DOHH2 (cell line): ENCODE results near the gene NAB2.

Source experiments
- H3F3A ChIP-seq: fragments of 200-600 bp; sonication (generic), shearing (Covaris generic); 2 replicates; pipeline ENCODE4 v1.6.0; 2016; ENCODE audit warnings: antibody characterized with exemption, mild to moderate bottlenecking; ENCODE audit not compliant: control insufficient read depth, insufficient read depth
- H3K27ac ChIP-seq: fragments of 200-600 bp; sonication (generic); 2 replicates; pipeline ENCODE4 v1.5.1; 2014; ENCODE audit warnings: low read depth, mild to moderate bottlenecking, low read length, moderate library complexity
- H3K27me3 ChIP-seq: fragments of 200-600 bp; sonication (generic); 2 replicates; pipeline ENCODE4 v1.6.1; 2014; ENCODE audit warnings: mild to moderate bottlenecking, low read length, mixed read lengths; ENCODE audit not compliant: control insufficient read depth
- H3K36me3 ChIP-seq: fragments of 200-600 bp; sonication (generic); 2 replicates; pipeline ENCODE4 v1.6.1; 2014; ENCODE audit warnings: mild to moderate bottlenecking, low read length, moderate library complexity, mixed read lengths; ENCODE audit not compliant: control insufficient read depth
- H3K4me1 ChIP-seq: fragments of 200-600 bp; sonication (generic); 2 replicates; pipeline ENCODE4 v1.6.1; 2014; ENCODE audit warnings: mild to moderate bottlenecking, low read length, mixed read lengths; ENCODE audit not compliant: control insufficient read depth
- H3K4me2 ChIP-seq: fragments of 200-600 bp; sonication (generic); 2 replicates; pipeline ENCODE4 v1.6.0; 2014; ENCODE audit warnings: mild to moderate bottlenecking, low read length, moderate library complexity
- H3K4me3 ChIP-seq: fragments of 200-600 bp; sonication (generic); 2 replicates; pipeline ENCODE4 v1.5.1; 2014; ENCODE audit warnings: mild to moderate bottlenecking, low read length, mixed read lengths
- H3K79me2 ChIP-seq: fragments of 200-600 bp; sonication (generic); 2 replicates; pipeline ENCODE4 v1.6.1; 2014; ENCODE audit warnings: mild to moderate bottlenecking, low read length, mixed read lengths; ENCODE audit not compliant: control insufficient read depth
- H3K9me2 ChIP-seq: fragments of 200-600 bp; sonication (generic); replicated peaks from 2 replicates; pipeline ENCODE4 v1.6.1; 2014; ENCODE audit warnings: mild to moderate bottlenecking, low read length, mixed read lengths; ENCODE audit not compliant: control insufficient read depth
- H3K9me3 ChIP-seq: fragments of 200-600 bp; sonication (generic); 2 replicates; pipeline ENCODE4 v1.6.1; 2014; ENCODE audit warnings: antibody characterized with exemption, low read length, mixed read lengths; ENCODE audit not compliant: control insufficient read depth, insufficient read depth
- H4K20me1 ChIP-seq: fragments of 200-600 bp; sonication (generic); 2 replicates; pipeline ENCODE4 v1.6.0; 2014; ENCODE audit warnings: low read depth, mild to moderate bottlenecking, antibody characterized with exemption, low read length, moderate library complexity; ENCODE audit not compliant: control insufficient read depth, insufficient read depth
- EZH2phosphoT487 ChIP-seq: fragments of 200-600 bp; sonication (generic); IDR thresholded peaks from 2 replicates; pipeline ENCODE4 v1.6.1; 2017; ENCODE audit warnings: borderline replicate concordance, mild to moderate bottlenecking, antibody characterized with exemption, low read length, moderate library complexity, mixed read lengths
- TF ChIP-seq, protein P1 (sequence below): fragments of 200-600 bp; sonication (generic); IDR thresholded peaks from one replicate; pipeline ENCODE4 v1.5.1; 2014; ENCODE audit warnings: antibody characterized with exemption, mild to moderate bottlenecking, low read depth, low read length; ENCODE audit not compliant: poor library complexity, severe bottlenecking

The NAB2 gene

DNA sequence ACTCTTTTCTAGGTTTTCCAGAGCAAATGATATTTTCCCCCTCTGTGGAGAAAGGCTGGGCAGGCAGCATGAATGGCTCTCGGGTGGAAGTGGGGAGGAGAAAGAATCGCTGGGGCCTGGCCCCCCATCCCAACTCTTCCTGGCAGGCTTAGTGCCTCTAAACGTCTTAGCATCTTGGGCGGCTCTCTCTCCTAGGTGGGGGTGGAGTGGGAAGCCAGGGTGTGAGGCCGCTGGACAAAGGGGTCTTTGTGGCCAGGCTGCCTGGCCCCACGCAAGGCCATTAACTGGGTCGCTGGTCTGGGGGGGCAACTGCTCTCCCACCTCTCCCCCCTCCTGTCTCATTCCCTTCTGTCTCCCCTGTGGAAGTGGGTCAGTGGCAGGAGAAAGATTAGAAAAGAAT, 53.8 kb downstream of the NAB2 start:
- Histone ChIP-seq H3K36me3 (no peaks in the 10 kb centered on the region), H3K4me3 (no peak overlapping the region), H3K4me1 (peaks cover 4% of the 10 kb centered on the region; the same call in 1 of the 2 replicates), H3K9me3 (no peaks in the 10 kb centered on the region), H3K27ac (no peak overlapping the region), H3F3A (no peaks in the 10 kb centered on the region), H3K27me3 (peaks cover 2% of the 10 kb centered on the region; the same call in 1 of the 2 replicates), H3K9me2 (no peaks in the 10 kb centered on the region), H4K20me1 (no peaks in the 10 kb centered on the region), H3K79me2 (no peaks in the 10 kb centered on the region), H3K4me2 (no peak overlapping the region)
- no peak for TF ChIP-seq EZH2phosphoT487
- TF ChIP-seq, protein P1, sequence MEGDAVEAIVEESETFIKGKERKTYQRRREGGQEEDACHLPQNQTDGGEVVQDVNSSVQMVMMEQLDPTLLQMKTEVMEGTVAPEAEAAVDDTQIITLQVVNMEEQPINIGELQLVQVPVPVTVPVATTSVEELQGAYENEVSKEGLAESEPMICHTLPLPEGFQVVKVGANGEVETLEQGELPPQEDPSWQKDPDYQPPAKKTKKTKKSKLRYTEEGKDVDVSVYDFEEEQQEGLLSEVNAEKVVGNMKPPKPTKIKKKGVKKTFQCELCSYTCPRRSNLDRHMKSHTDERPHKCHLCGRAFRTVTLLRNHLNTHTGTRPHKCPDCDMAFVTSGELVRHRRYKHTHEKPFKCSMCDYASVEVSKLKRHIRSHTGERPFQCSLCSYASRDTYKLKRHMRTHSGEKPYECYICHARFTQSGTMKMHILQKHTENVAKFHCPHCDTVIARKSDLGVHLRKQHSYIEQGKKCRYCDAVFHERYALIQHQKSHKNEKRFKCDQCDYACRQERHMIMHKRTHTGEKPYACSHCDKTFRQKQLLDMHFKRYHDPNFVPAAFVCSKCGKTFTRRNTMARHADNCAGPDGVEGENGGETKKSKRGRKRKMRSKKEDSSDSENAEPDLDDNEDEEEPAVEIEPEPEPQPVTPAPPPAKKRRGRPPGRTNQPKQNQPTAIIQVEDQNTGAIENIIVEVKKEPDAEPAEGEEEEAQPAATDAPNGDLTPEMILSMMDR = no peak

DNA sequence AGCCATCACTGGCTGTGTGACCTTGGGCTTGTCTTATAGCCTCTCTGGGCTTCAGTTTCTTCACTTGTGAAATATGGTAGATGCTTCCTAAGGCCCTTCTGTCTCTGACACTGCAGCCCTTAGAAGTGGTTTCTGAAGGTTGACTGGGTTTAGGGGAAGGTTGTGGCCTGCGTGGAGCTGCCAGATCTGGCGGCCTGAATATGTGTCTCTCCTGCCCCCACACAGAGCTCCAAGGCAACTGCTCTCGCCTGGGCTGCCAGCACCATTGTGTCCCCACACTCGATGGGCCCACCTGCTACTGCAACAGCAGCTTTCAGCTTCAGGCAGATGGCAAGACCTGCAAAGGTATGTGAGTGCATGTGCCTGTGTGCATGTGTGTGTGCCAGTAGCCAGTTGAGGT, 54.5 kb downstream of the NAB2 start:
- H3K4me3 ChIP-seq = no peak overlapping the region
- H3K79me2 ChIP-seq = no peaks in the 10 kb centered on the region
- no peaks in the 10 kb centered on the region for H3F3A ChIP-seq
- no peaks in the 10 kb centered on the region for H3K36me3 ChIP-seq
- H4K20me1 ChIP-seq = no peaks in the 10 kb centered on the region
- no peak overlapping the region for H3K4me2 ChIP-seq
- H3K27ac ChIP-seq = no peak overlapping the region
- H3K4me1 ChIP-seq = peaks cover 4% of the 10 kb centered on the region; the same call in 1 of the 2 replicates
- no peaks in the 10 kb centered on the region for H3K9me2 ChIP-seq
- peaks cover 2% of the 10 kb centered on the region; the same call in 1 of the 2 replicates for H3K27me3 ChIP-seq
- no peak for TF ChIP-seq EZH2phosphoT487
- TF ChIP-seq, protein P1 = no peak
- no peaks in the 10 kb centered on the region for H3K9me3 ChIP-seq
